Fibroblast of lung (primary cell): ENCODE data around the gene RPL18A. TPM values are rescaled to one million over a fixed set of nuclear protein-coding genes. Genes with fewer than 3 reads are reported as not detected.

Experiments used
- DNase-seq, 2 donors: peaks; one replicate each; pipeline versions ENCODE4 v3.0.0 to v3.0.0-alpha.2; 2010; ENCODE audit warnings: low read depth in 2 of 2
- H2AFZ ChIP-seq: 2 replicates; pipeline ENCODE4 v1.5.1; 2012; ENCODE audit warnings: low read length, control low read depth, inconsistent platforms
- H3K27ac ChIP-seq: 2 replicates; pipeline ENCODE4 v1.5.1; 2011; ENCODE audit warnings: low read length, control low read depth; ENCODE audit not compliant: insufficient read depth
- H3K27me3 ChIP-seq: 2 replicates; pipeline ENCODE4 v1.5.1; 2011; ENCODE audit warnings: mild to moderate bottlenecking, low read length; ENCODE audit not compliant: control insufficient read depth, insufficient read depth
- H3K36me3 ChIP-seq: 2 replicates; pipeline ENCODE4 v1.5.1; 2011; ENCODE audit warnings: low read length; ENCODE audit not compliant: control insufficient read depth, insufficient read depth
- H3K4me1 ChIP-seq: 2 replicates; pipeline ENCODE4 v1.5.1; 2011; ENCODE audit warnings: low read length; ENCODE audit not compliant: control insufficient read depth, insufficient read depth; ENCODE audit errors: extremely low read depth
- H3K4me2 ChIP-seq: 2 replicates; pipeline ENCODE4 v1.5.1; 2011; ENCODE audit warnings: low read length, control low read depth; ENCODE audit not compliant: insufficient read depth; ENCODE audit errors: extremely low read depth
- H3K4me3 ChIP-seq, 4 experiments: fragments of 200-600 bp in 1 of 4; sonication (generic) in 1 of 4; replicated peaks in 1 of 4; 2 replicates each; pipeline ENCODE4 v1.5.1; 2011 to 2016; ENCODE audit warnings: low read length in 4 of 4, low read depth in 3 of 4, mild to moderate bottlenecking in 3 of 4, control low read depth in 2 of 4, inconsistent platforms in 1 of 4, mixed read lengths in 1 of 4; ENCODE audit not compliant: insufficient read depth in 1 of 4; ENCODE audit errors: control extremely low read depth in 1 of 4
- H3K79me2 ChIP-seq: 2 replicates; pipeline ENCODE4 v1.5.1; 2012; ENCODE audit warnings: mild to moderate bottlenecking, low read length, inconsistent platforms; ENCODE audit not compliant: control insufficient read depth, insufficient read depth
- H3K9ac ChIP-seq: 2 replicates; pipeline ENCODE4 v1.5.1; 2011; ENCODE audit warnings: mild to moderate bottlenecking, low read length, control low read depth; ENCODE audit not compliant: insufficient read depth
- H3K9me3 ChIP-seq: 2 replicates; pipeline ENCODE4 v1.5.1; 2012; ENCODE audit warnings: low read depth, low read length; ENCODE audit not compliant: control insufficient read depth, insufficient read depth
- H4K20me1 ChIP-seq: 2 replicates; pipeline ENCODE4 v1.5.1; 2011; ENCODE audit warnings: low read length; ENCODE audit not compliant: control insufficient read depth, insufficient read depth; ENCODE audit errors: extremely low read depth
- CTCF ChIP-seq, 2 donors: IDR thresholded peaks in 1 of 2; conservative IDR thresholded peaks in 1 of 2; 1 replicate in 1 of 2; 2 replicates in 1 of 2; pipeline ENCODE4 v1.5.1; 2011 to 2012; ENCODE audit warnings: low read length in 2 of 2, control low read depth in 1 of 2, inconsistent platforms in 1 of 2, low read depth in 1 of 2, mild to moderate bottlenecking in 1 of 2
- EZH2 ChIP-seq: IDR thresholded peaks from 2 replicates; pipeline ENCODE4 v1.5.1; 2012; ENCODE audit warnings: low read length, control low read depth, mild to moderate bottlenecking; ENCODE audit errors: missing control alignments
- polyA plus RNA-seq, 2 donors: library from polyadenylated mRNA; depleted of rRNA in 1 of 2; stranded (reverse) in 1 of 2; unstranded in 1 of 2; fragments of >200 nt; gene quantifications; 2 replicates each; pipeline ENCODE4 v1.2.1, GENCODE V29; 2011 to 2012; ENCODE audit warnings: missing spikeins in 1 of 2
- total RNA-seq: library from RNA; depleted of rRNA; stranded (reverse); fragments of >200 nt; gene quantifications from 2 replicates; pipeline ENCODE4 v1.2.1, GENCODE V29; 2014

Gene RPL18A
- total and polyA plus RNA-seq, 2 donors (not counting 1 experiment from before 2014, with no cell fraction given), result 891 to 1,148 TPM

- no peaks in the 10 kb centered on the region for H3K9me3 ChIP-seq
- no peak within 1 kb of the TSS for H2AFZ ChIP-seq
- H3K9ac ChIP-seq, result no peak within 1 kb of the TSS
- H3K4me1 ChIP-seq, result no peaks in the 10 kb centered on the region
- no peak within 1 kb of the TSS for H3K4me3 ChIP-seq
- H4K20me1 ChIP-seq, result no peaks in the 10 kb centered on the region
- H3K27ac ChIP-seq, result no peak within 1 kb of the TSS
- no peaks in the 10 kb centered on the region for H3K79me2 ChIP-seq
- H3K27me3 ChIP-seq, result peaks cover 44% of the 10 kb centered on the region
- TF ChIP-seq EZH2 (peak; percentile 66), CTCF (conservative IDR thresholded peaks at IDR 0.05 in 1 of 2, IDR thresholded peaks at IDR 0.05 in 1 of 2; ENCODE audit: low read depth in 1 of 2, low read length in 2 of 2) (no peak)
- H3K36me3 ChIP-seq, result no peaks in the 10 kb centered on the region
- DNase-seq, result no peak
- H3K4me2 ChIP-seq, result no peak within 1 kb of the TSS
These were observed 12.2 kb downstream of the RPL18A start, which contains the start of gene SLC5A5 for GRCh38 chr19:17871878-17872250. Gene SLC5A5, plus strand, starts transcription at chr19:17871945. Its CDS starts 375 bp downstream, at chr19:17872320.

GRCh38 chr19:17872251-17873001 lies 12.7 kb downstream of the RPL18A start:
- no peak overlapping the region for H3K4me2 ChIP-seq
- H3K27me3 ChIP-seq, result peaks cover 44% of the 10 kb centered on the region
- no peak for DNase-seq
- TF ChIP-seq EZH2 (peak; percentile 95), CTCF (conservative IDR thresholded peaks at IDR 0.05 in 1 of 2, IDR thresholded peaks at IDR 0.05 in 1 of 2; ENCODE audit: low read depth in 1 of 2, low read length in 2 of 2) (no peak)
- H3K36me3 ChIP-seq, result no peaks in the 10 kb centered on the region
- no peak overlapping the region for H3K9ac ChIP-seq
- no peaks in the 10 kb centered on the region for H4K20me1 ChIP-seq
- H3K79me2 ChIP-seq, result no peaks in the 10 kb centered on the region
- H3K4me1 ChIP-seq, result no peaks in the 10 kb centered on the region
- no peak overlapping the region for H3K27ac ChIP-seq
- no peak overlapping the region for H2AFZ ChIP-seq
- no peaks in the 10 kb centered on the region for H3K9me3 ChIP-seq
- H3K4me3 ChIP-seq, result no peak overlapping the region

- Histone ChIP-seq H3K27ac (no peak overlapping the region), H3K9ac (no peak overlapping the region), H3K4me1 (no peaks in the 10 kb centered on the region), H3K36me3 (no peaks in the 10 kb centered on the region), H3K9me3 (no peaks in the 10 kb centered on the region), H3K4me2 (no peak overlapping the region), H3K27me3 (peaks cover 40% of the 10 kb centered on the region), H2AFZ (no peak overlapping the region), H3K79me2 (no peaks in the 10 kb centered on the region), H4K20me1 (no peaks in the 10 kb centered on the region), H3K4me3 (no peak overlapping the region)
- DNase-seq, result no peak
- TF ChIP-seq EZH2 (no peak), CTCF (conservative IDR thresholded peaks at IDR 0.05 in 1 of 2, IDR thresholded peaks at IDR 0.05 in 1 of 2; ENCODE audit: low read depth in 1 of 2, low read length in 2 of 2) (no peak)
These were observed 14.4 kb downstream of the RPL18A start for GRCh38 chr19:17873786-17874757.
